ENCODE measurements around the gene HOXB3.

Gene HOXB3

DNA sequence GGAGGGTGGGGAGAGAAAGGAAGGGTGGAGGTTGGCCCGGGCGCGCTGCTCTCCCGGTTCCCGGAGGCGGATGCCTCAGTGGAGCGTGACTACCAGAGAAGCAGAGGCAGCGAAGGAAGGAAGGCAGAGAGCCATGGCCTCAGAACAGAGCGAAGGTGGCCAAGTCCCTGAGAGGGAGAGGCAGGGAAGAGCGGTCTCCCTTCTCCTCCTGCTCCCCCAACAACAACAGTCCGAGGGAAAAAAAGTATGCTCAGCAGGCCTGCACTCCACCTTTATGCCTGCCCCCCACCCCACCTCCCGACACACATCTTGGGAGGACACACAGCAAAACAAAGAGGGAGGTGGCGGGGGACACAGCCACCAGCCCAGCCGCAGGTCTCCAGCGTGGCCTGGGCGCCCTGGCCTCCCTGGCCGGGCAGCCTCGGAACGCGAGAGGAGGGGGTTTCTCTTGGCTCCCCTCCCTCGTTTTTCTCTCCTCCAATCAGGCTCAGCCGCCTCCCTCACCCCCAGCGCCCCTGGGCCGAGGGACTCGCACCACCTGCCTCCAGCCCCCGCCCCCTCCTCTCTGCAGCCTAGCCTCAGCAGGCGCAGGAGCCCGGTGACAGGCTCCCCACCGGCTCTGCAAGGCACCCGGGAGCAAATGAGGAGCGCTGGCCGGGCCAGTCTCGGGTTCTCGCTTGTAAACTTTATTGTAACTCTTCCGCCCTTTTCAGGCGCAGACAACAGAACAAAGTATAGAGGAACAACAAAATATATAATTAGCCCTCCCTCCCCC, 21.8 kb upstream of the HOXB3 start:
- no peak for DNase-seq

DNA sequence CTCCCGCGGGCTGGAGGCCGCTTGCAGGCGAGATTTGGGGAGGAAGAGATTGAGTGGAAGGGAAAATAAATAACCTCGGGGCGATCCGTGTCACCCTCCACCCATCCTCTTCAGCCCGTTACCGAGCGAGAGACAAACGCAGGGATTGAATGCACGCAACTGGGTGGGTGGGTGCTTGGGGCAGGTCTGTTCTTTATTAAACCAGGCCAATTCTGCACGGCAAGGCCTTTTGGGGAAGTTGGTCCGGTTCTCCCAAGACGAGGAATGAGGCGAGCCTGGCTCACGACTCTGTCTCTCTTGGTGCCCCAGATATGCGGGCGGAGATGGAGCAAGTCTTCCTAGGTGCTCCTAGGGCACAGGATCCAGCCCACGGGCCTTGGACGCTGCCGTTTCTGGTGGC, 21.2 kb upstream of the HOXB3 start:
- no peak for DNase-seq

GRCh38 chr17:48610282-48611211, 20.5 kb upstream of the HOXB3 start, which contains the start of gene HOXB7:
Gene HOXB7 (minus strand): TSS chr17:48611017. CDS start chr17:48610918, 99 bp downstream.
- no peak for DNase-seq

DNA sequence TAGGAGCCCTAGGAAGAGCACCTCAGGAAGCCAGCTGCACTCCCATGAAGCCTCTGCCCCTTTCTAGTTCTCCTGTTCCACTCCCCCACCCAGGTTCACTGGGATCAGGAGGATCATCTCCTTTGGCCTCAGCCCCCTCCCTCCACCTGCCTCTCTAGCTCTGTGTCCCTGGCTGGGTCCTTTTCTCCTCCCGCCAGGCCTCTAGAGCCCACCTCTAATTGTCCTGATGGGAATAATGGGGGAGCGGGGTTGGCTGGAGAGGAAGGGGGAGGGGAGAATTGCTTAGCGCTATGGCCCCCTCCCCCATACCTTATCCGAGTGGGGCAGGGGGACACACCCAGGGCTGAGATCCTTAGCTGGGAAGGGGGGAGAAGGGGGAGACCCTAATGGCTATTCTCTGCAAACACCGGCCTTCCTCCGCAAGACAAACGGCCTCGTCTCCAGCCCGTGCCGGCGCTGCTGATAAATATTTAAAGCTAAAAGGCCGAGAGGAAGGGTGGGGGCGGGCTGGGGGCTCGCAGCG, 19.8 kb upstream of the HOXB3 start:
- DNase-seq = no peak

DNA sequence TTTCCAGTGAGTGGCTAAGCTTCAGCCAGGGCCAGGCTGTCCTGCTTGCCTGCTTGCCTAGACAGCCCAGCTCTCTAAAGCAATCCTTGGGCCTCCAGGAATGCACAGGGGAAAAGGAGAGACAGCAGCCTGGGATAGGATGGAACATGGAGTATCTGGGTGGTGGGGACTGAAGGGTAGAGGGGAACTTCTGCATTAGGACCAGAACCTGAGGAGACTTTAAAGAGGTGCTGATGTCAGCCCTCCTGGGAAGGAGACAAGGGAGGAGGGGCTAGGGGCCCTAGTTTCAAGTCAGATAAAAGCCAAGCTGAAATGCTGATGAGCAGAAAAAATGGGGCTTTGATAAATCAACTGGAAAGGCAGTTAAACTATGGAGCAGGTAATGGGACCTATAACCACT, 19.0 kb upstream of the HOXB3 start:
- no peak for DNase-seq

GRCh38 chr17:48608494-48608834, 18.4 kb upstream of the HOXB3 start:
- no peak for DNase-seq

GRCh38 chr17:48606892-48607614, 17.0 kb upstream of the HOXB3 start:
- DNase-seq = no peak

DNA sequence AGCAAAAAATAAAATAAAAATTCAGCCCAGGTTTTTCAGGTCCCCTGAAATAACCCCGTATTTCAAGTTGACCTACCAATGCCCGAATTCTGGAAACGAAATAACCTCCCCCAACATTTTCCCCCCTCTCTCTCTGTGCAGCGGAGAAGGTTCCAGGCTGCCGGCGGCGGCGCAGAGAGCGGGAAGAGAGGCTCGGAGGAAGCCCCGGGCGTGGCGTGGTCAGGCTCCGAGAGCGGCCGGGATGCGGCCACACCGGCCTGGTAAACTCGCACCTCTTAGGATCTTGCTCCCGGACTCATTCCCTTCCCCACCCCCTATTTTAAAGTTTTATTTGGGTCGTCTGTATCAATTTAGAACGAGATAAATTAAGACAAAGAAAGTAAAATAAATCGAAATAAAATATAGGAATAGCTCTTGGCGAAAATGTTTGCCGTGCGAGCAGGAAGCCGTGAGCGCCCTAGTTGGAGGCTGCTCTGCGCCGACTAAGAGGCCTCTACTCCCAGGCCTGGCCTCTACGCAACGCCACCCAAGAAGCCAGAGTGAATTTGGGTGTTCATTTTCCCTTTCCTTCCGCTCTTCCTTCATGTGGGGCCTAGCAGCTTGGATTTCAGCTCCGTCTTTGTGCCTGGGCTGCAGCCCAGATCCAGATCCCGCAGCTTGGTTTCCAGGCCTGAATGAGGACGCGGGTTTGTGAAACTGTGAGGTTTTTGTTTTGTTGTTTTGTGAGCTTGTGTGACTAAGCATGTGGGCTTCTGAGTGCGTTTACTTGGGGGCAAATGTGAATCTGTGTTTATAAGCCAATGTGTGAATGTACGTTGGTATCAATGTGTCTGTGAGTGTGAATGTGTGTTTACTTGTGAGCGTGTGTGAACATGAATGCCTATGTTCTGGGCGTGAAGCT, 16.2 kb upstream of the HOXB3 start:
- no peak for DNase-seq

DNA sequence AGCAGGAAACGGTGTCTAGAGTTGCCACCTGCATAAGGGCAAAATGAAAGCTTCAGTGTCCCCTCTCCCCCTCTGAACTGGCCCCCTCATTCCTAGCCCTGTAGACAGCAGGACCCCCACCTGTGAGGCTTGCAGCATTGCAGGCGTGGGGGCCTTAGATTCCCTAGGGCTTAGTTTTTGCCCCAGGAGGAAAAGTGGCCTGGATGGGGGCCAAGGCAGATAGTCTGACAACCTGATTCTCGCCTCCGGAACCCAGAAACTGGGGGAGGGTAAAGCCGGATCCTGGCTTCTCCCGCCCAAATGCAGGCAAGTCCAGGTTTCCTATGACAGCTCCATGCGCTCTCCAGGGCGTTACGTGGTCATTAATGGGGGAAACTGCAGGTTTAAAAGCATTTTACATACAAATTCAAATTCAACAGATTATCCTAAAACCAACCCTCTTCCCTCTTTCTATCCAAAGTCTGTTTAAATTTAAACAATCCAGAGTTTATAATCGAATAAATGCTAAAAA, 15.4 kb upstream of the HOXB3 start:
- no peak for DNase-seq

DNA sequence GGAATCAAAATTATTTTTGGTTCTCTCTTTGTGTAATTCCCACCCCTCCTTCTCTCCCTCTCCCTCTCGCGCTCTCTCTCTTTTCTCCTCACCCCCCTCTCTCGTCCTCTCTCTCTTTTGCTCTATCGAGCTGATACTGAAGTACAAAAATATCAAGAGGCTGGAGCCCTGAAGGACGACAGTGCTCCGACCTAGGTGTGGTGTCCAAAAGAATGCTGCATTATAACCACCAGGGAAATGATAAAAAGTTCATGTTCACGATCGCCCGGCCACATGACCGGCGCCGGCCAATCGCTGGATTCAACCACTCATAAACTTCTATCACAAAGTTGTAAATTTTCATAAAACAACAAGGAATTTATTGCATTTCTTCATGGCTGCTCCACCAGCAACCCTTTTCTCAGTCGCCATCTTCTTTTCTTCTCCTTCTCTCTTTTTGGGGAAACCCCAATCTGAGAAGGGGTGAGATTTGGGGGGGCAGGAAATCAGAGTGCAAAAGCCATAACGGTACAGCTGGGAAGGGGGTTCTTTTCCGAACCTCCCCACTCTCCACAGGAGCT, 14.8 kb upstream of the HOXB3 start, which contains the start of gene HOXB6:
Gene HOXB6 (minus strand): TSS at position 217 of the 560 bp plus-strand sequence. CDS start 6,836 bp downstream, outside the sequence.
- DNase-seq = no peak

DNA sequence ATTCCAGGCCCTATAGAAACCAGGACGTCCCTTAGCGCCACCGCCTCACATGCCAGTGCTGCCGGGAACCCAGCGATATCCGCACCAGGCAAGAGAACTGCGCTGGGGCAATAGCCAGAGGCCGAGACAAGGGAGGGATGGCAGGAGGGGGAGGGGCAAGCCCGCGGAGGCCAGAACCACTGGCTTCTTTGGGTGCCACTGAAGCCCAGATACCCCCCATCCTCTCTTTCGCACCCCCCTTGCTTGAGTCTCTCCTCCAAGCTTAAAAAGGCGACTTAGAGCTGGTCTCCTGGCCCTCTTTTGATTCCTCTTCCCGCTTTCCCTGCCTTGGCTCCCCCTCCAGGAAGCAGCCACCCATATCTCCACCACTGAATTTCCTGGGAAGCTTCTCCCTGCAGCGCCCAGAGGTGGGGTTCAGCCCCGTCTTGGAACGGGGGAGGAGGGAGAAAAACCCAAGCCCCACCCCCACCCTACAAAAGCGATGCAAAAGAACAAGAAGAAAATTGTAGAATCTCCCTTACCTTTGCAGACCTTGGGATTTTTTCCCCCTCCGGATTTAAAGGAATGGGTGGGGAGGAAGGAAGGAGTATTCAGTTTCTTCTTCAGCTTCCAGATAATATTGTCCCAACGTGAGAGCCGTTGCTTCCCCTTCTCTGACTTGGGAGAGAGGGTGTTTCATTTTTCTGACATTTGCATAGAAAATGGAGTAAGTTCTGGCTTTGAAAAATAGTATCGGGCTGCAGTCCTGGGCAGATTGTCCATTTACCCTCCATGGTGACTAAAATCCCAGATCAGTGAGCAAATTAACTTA, 14.1 kb upstream of the HOXB3 start:
- no peak for DNase-seq

- no peak for DNase-seq
Measured at GRCh38 chr17:48601539-48602425, 11.7 kb upstream of the HOXB3 start.

- no peak for DNase-seq
Measured at GRCh38 chr17:48601207-48601538, 11.1 kb upstream of the HOXB3 start.

- no peak for DNase-seq
Measured at GRCh38 chr17:48600244-48601098, 10.4 kb upstream of the HOXB3 start.

GRCh38 chr17:48599354-48599753, 9.3 kb upstream of the HOXB3 start:
- DNase-seq = no peak

DNA sequence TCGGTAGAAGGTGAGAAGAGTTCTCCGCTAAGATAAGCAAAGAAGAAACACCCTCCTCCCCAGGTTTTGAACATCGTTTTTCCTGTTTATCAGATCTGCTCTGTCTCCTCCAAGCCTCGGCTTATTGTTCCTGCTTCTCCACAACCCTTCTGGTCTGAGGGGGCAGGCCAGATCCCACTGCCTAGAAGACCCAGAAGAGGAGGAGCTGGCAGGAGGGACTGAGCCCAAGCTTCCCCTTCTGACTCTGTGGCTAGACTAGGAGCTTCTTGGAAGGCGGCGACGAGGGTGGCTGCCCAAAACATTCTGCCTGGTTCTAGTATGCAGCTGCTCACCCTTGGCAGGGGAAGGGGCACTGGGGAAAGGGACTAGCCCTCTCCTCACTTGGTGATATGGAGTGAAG, 8.7 kb upstream of the HOXB3 start:
- no peak for DNase-seq

- DNase-seq = no peak
Measured at GRCh38 chr17:48597778-48598631, 8.0 kb upstream of the HOXB3 start.

DNA sequence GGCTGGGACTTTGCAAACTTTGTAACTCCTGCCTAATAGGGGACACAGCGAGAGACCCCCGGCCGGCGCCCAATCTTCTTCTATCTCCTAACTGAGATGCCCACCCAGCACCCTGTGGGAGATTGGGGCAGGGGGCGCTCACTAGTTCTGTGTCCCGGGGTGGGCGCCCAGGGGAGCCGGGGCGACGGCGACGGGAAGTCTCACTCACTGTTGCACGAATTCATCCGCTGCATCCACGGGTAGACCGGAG, 7.4 kb upstream of the HOXB3 start:
- DNase-seq = no peak
